Hair follicle dermal papilla cell (primary cell): ENCODE measurements around the gene C4B. TPM values are rescaled to one million over a fixed set of nuclear protein-coding genes. Genes with fewer than 3 reads are reported as not detected.

Experiments
- small RNA-seq: library from RNA; depleted of rRNA; stranded (forward); fragments of <200 nt; gene quantifications from one replicate; pipeline ENCODE3, GENCODE V24; 2012
- total RNA-seq: library from RNA; depleted of rRNA; stranded (reverse); fragments of >200 nt; gene quantifications from 2 replicates; pipeline ENCODE4 v1.2.3, GENCODE V29; 2012

The C4B gene
- 2.1 and 2.8 TPM in 2 replicates for total RNA-seq

GRCh38 chr6:32014547-32014946 lies at the start of gene C4B:
Gene C4B, plus strand, starts transcription at chr6:32014795. Its CDS starts 51 bp downstream, at chr6:32014846.

GRCh38 chr6:31971993-31972708 lies 42.4 kb upstream of the C4B start, which contains the start of gene DXO:
Gene DXO, minus strand, starts transcription at chr6:31972138. Its CDS starts 463 bp downstream, at chr6:31971675.

GRCh38 chr6:31981744-31982143 lies 32.9 kb upstream of the C4B start, which contains the start of gene C4A:
Gene C4A, plus strand, starts transcription at chr6:31982057. Its CDS starts 51 bp downstream, at chr6:31982108.

GRCh38 chr6:32037598-32038524 lies 23.3 kb downstream of the C4B start, which contains the start of gene CYP21A2:
Gene CYP21A2, plus strand, starts transcription at chr6:32038415. Its CDS starts 8 bp downstream, at chr6:32038423.

Small RNA genes lying within 50 kb of the gene (small RNA-seq; reads per million reads assigned to genes)
- gene RNA5SP206, result not detected

Other genes with a start within 250 kb of the C4B start
- under 0.01 and 0.97 TPM in 2 replicates for gene VWA7, start 237.5 kb upstream of the C4B start, total RNA-seq
- gene VARS1, start 219.0 kb upstream of the C4B start, total RNA-seq, result 48.5 and 60.0 TPM in 2 replicates
- gene LSM2, start 207.8 kb upstream of the C4B start, total RNA-seq, result 15.1 and 19.4 TPM in 2 replicates
- 0.73 and 0.97 TPM in 2 replicates for gene HSPA1L, start 199.5 kb upstream of the C4B start, total RNA-seq
- 148 and 178 TPM in 2 replicates for gene HSPA1A, start 199.3 kb upstream of the C4B start, total RNA-seq
- 149 and 152 TPM in 2 replicates for gene HSPA1B, start 187.1 kb upstream of the C4B start, total RNA-seq
- 74.3 and 76.3 TPM in 2 replicates for gene NEU1, start 152.0 kb upstream of the C4B start, total RNA-seq
- gene SLC44A4, start 135.8 kb upstream of the C4B start, total RNA-seq, result not detected in 2 replicates
- gene EHMT2, start 117.1 kb upstream of the C4B start, total RNA-seq, result 55.6 and 57.8 TPM in 2 replicates
- gene ZBTB12, start 112.7 kb upstream of the C4B start, total RNA-seq, result 2.3 and 4.4 TPM in 2 replicates
- 2.1 and 3.3 TPM in 2 replicates for gene C2, start 87.1 kb upstream of the C4B start, total RNA-seq
- gene CFB, start 68.7 kb upstream of the C4B start, total RNA-seq, result 13.5 and 31.3 TPM in 2 replicates
- gene NELFE, start 55.8 kb upstream of the C4B start, total RNA-seq, result 81.9 and 97.9 TPM in 2 replicates
- gene SKIC2, start 55.6 kb upstream of the C4B start, total RNA-seq, result 47.5 and 61.8 TPM in 2 replicates
- gene DXO, start 42.7 kb upstream of the C4B start, total RNA-seq, result 21.1 and 21.3 TPM in 2 replicates
- 4.9 and 6.8 TPM in 2 replicates for gene C4A, start 32.7 kb upstream of the C4B start, total RNA-seq
- 0.12 TPM in 1 of 2 replicates, not detected in the other for gene CYP21A2, start 23.6 kb downstream of the C4B start, total RNA-seq
- gene TNXB, start 94.5 kb downstream of the C4B start, total RNA-seq, result 4.1 and 7.4 TPM in 2 replicates
- gene ATF6B, start 113.5 kb downstream of the C4B start, total RNA-seq, result 19.3 and 30.8 TPM in 2 replicates
- gene FKBPL, start 115.5 kb downstream of the C4B start, total RNA-seq, result 5.5 TPM in 2 replicates
- gene PRRT1, start 137.1 kb downstream of the C4B start, total RNA-seq, result 0.16 TPM in 1 of 2 replicates, not detected in the other
- 9.9 and 11.5 TPM in 2 replicates for gene PPT2, start 139.3 kb downstream of the C4B start, total RNA-seq
- gene EGFL8, start 149.8 kb downstream of the C4B start, total RNA-seq, result 0.97 and 1.9 TPM in 2 replicates
- gene AGPAT1, start 161.3 kb downstream of the C4B start, total RNA-seq, result 28.1 and 37.0 TPM in 2 replicates
- 24.7 and 44.4 TPM in 2 replicates for gene RNF5, start 163.6 kb downstream of the C4B start, total RNA-seq
- 0.16 TPM in 1 of 2 replicates, not detected in the other for gene AGER, start 169.5 kb downstream of the C4B start, total RNA-seq
- 28.9 and 34.7 TPM in 2 replicates for gene PBX2, start 175.4 kb downstream of the C4B start, total RNA-seq
- 3.1 and 4.7 TPM in 2 replicates for gene GPSM3, start 177.8 kb downstream of the C4B start, total RNA-seq
- 0.12 and 0.49 TPM in 2 replicates for gene NOTCH4, start 209.3 kb downstream of the C4B start, total RNA-seq